WERI-Rb-1 (cell line): ENCODE data around the gene ACTL9.

Experiments
- DNase-seq: peaks from one replicate; pipeline ENCODE4 v3.0.0-alpha.2; 2020
- H3K27ac ChIP-seq: fragments of 250-450 bp; sonication (Bioruptor Pico); 2 replicates; pipeline ENCODE4 v1.5.1; 2020; ENCODE audit warnings: mild to moderate bottlenecking, moderate library complexity
- H3K27me3 ChIP-seq: fragments of 250-450 bp; sonication (Bioruptor Pico); 2 replicates; pipeline ENCODE4 v1.5.1; 2021; ENCODE audit warnings: mild to moderate bottlenecking, low read depth, moderate library complexity; ENCODE audit not compliant: insufficient read depth, severe bottlenecking
- H3K36me3 ChIP-seq: fragments of 250-450 bp; sonication (Bioruptor Pico); 2 replicates; pipeline ENCODE4 v1.5.1; 2020; ENCODE audit warnings: mild to moderate bottlenecking, moderate library complexity
- H3K4me3 ChIP-seq: 2 replicates; pipeline ENCODE4 v1.5.1; 2011; ENCODE audit warnings: low read depth, mild to moderate bottlenecking, control low read depth, low read length
- H3K9me3 ChIP-seq: fragments of 250-450 bp; sonication (Bioruptor Pico); 2 replicates; pipeline ENCODE4 v1.5.1; 2021; ENCODE audit warnings: mild to moderate bottlenecking, moderate library complexity; ENCODE audit not compliant: severe bottlenecking
- TF ChIP-seq, protein P1 (sequence below): IDR thresholded peaks from 2 replicates; pipeline ENCODE4 v1.5.1; 2011; ENCODE audit warnings: low read depth, mild to moderate bottlenecking, control low read depth, inconsistent platforms, low read length

Gene ACTL9

DNA sequence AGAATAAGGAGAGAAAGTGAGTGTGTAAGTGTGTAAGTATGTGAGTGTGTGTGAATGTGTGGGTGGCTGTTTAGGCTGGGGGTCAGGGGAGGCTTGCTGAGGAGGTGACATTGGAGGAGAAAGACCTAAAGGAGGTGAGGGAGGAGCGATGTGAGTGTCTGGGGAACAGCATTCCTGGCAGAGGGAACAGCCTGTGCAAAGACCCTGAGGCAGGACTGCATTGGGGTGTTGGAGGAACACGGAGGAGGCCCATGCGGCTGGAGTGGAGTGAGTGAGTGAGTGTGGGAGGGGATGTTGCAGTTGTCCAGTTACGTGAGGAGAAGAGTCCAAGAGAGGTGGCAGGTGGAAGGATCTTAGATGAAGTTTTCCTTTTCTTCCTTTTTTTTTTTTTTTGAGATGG lies 36.3 kb downstream of the ACTL9 start:
- Histone ChIP-seq H3K27ac (no peak overlapping the region), H3K4me3 (no peak overlapping the region), H3K27me3 (peaks cover 59% of the 10 kb centered on the region), H3K36me3 (no peaks in the 10 kb centered on the region), H3K9me3 (no peaks in the 10 kb centered on the region)
- TF ChIP-seq, protein P1, sequence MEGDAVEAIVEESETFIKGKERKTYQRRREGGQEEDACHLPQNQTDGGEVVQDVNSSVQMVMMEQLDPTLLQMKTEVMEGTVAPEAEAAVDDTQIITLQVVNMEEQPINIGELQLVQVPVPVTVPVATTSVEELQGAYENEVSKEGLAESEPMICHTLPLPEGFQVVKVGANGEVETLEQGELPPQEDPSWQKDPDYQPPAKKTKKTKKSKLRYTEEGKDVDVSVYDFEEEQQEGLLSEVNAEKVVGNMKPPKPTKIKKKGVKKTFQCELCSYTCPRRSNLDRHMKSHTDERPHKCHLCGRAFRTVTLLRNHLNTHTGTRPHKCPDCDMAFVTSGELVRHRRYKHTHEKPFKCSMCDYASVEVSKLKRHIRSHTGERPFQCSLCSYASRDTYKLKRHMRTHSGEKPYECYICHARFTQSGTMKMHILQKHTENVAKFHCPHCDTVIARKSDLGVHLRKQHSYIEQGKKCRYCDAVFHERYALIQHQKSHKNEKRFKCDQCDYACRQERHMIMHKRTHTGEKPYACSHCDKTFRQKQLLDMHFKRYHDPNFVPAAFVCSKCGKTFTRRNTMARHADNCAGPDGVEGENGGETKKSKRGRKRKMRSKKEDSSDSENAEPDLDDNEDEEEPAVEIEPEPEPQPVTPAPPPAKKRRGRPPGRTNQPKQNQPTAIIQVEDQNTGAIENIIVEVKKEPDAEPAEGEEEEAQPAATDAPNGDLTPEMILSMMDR, result no peak
- DNase-seq, result no peak

DNA sequence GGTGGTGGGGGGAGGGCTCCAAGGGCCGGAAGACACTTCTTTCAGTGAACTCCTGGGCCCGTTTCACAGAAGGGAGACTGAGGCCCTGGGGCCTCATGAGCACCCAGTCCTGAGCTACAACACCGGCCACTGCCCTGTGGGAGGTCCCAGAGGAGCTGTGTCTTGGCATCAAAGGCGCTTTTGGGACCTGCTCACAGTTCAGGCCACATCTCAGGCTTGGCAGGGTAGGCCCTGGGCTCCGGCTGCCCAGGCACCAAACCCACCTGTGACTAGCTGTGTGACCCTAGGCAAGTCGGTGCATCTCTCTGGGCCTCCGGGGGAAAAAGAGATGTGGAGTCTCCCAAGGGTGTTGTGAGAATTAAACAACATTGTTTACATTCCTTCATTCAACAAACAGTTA lies 38.7 kb downstream of the ACTL9 start:
- TF ChIP-seq, protein P1, result no peak
- no peaks in the 10 kb centered on the region for H3K9me3 ChIP-seq
- no peak overlapping the region for H3K27ac ChIP-seq
- no peak for DNase-seq
- H3K27me3 ChIP-seq, result peaks cover 66% of the 10 kb centered on the region
- no peak overlapping the region for H3K4me3 ChIP-seq
- no peaks in the 10 kb centered on the region for H3K36me3 ChIP-seq

DNA sequence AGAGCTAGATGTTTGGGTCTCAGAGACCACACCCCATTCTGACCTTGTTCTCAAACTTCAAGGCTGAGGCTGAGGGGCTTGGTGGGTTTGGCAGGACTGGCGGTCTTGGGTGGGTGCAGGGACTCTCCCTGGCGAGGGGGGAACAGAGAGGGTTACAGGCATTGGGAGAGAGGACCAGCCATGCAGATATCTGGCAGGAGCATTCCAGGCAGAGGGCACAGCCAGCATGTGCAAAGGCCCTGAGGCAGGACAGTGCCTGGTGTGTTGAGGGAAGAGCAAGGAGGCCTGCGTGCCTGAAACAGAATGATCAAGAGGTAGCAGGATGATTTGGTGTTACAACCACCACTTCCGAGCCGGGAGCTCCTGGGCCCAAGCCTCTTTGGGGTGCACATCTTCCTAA lies 40.7 kb downstream of the ACTL9 start:
- DNase-seq, result no peak
- no peak overlapping the region for H3K4me3 ChIP-seq
- H3K27ac ChIP-seq, result no peak overlapping the region
- TF ChIP-seq, protein P1, result no peak
- H3K9me3 ChIP-seq, result no peaks in the 10 kb centered on the region
- peaks cover 77% of the 10 kb centered on the region for H3K27me3 ChIP-seq
- no peaks in the 10 kb centered on the region for H3K36me3 ChIP-seq

DNA sequence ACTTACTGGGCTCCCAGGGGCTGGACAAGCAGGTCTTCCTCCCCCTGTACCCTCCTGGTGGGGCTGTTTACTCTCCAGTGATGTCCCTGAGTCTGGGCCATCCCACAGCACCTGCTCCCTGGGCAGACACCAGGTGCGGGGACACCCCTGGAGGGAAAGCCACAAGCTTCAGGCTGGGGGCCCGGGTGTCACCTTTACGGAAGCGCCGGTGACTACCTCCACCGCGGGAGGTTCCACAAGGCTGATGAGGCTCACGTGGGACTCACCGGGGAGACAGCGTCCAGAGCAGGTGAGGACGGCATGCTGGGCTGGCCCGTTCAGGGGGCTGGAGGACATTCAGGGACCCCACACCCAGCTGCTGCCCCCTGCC lies 43.3 kb downstream of the ACTL9 start:
- TF ChIP-seq, protein P1, result no peak
- Histone ChIP-seq H3K27me3 (peaks cover 86% of the 10 kb centered on the region), H3K9me3 (no peaks in the 10 kb centered on the region), H3K36me3 (no peaks in the 10 kb centered on the region), H3K4me3 (no peak overlapping the region), H3K27ac (no peak overlapping the region)
- DNase-seq, result no peak

DNA sequence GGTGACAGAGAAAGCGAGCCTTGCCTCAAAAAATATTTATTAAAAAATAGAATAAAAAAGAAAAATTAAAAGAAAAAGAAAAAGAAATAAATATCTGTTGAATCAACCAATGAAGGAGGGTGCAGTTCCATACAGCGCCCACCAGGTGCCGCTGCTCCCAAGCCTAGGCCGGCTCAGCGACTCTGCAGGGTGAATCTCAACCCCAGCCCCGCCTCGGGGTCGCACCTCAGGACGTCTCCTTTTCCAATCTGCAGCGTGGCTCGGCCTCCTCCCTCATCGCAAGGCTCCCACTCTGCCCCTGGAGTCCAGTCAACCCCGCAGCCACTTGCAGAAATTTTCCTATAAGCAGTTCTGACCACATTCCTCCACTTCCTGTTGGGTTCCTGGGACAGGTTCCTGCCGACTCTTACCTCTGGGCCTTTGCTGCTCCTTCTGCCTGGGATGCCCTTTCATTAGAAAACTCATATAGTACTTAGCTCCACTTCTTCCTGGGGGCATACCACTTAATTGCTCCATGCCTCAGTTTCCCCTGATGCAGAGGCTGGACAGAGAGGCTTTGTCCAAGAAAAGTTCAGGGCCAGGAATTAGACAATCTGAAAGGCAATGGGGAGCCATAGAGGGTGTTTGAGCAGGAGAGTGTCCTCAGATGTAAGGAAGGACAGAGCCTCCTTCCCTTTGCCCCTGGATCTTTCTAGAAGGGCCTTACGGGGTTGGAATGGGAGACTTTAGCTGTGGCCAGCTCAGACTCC lies 43.8 kb downstream of the ACTL9 start:
- Histone ChIP-seq H3K4me3 (no peak overlapping the region), H3K27ac (no peak overlapping the region), H3K9me3 (no peaks in the 10 kb centered on the region), H3K36me3 (no peaks in the 10 kb centered on the region), H3K27me3 (peaks cover 86% of the 10 kb centered on the region)
- DNase-seq, result peak; percentile 43
- TF ChIP-seq, protein P1, result peak; percentile 86

DNA sequence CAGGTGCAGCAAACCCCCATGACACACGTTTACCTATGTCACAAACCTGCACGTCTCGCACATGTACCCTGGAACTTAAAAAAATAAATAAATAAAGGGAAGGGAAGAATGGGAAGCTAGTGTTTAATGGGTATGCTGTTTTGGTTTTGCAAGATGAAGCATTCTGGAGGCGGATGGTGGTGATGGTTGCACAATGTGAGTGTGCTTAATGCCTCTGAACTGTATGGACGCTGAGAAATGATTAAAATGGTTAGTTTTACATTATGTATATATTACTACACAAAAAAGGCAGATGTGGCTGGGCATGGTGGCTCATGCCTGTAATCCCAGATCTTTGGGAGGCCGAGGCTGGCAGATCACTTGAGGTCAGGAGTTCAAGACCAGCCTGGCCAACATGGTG lies 50.4 kb downstream of the ACTL9 start:
- DNase-seq, result no peak
- Histone ChIP-seq H3K27me3 (peaks cover 69% of the 10 kb centered on the region), H3K4me3 (no peak overlapping the region), H3K27ac (no peak overlapping the region), H3K9me3 (no peaks in the 10 kb centered on the region), H3K36me3 (no peaks in the 10 kb centered on the region)
- TF ChIP-seq, protein P1, result no peak
